Measurements from ENCODE around the gene CXCR6. TPM values are rescaled to one million over a fixed set of nuclear protein-coding genes. Genes with fewer than 3 reads are reported as not detected.
A peak's percentile ranks its signal among the peaks of the same experiment; 100 is the strongest.
"Not testable (repeated sequence)": the region's sequence is repeated elsewhere in the genome, so short reads cannot be mapped to it uniquely, and the experiment has no call there.

Gene CXCR6
- total RNA-seq, 2 donors from 2014 or later, result 0.96 to 1.2 TPM

GRCh38 chr3:45994419-45995235, 51.4 kb downstream of the CXCR6 start:
- peak overlapping the region; percentile 67 to 85 for H3K4me3 ChIP-seq
- H3K9me3 ChIP-seq, result no peaks in the 10 kb centered on the region
- intact Hi-C loops (cut with DNase I), result loop anchor here (5.0 to 10.0 kb wide), 2 partner anchors 52 to 80 kb away; partner anchors contain the start of gene CXCR6
- TF ChIP-seq POLR2A (IDR thresholded peaks at IDR 0.05) (no peak), POLR2AphosphoS5 (IDR thresholded peaks at IDR 0.05) (no peak), CTCF (IDR thresholded peaks at IDR 0.05) (no peak)
- no peak for DNase-seq (ENCODE audit: low spot score)
- H3K27me3 ChIP-seq (replicated peaks; ENCODE audit: insufficient read depth), result no peaks in the 10 kb centered on the region
- 15% methylated on average over 16 of the region's 16 CpGs for WGBS
- peak overlapping the region; percentile 83 to 89 for H3K27ac ChIP-seq
- peaks cover 11% of the 10 kb centered on the region for H3K4me1 ChIP-seq (replicated peaks)
- no peaks in the 10 kb centered on the region for H3K36me3 ChIP-seq

- intact Hi-C loops (cut with DNase I), result loop anchor here (5.0 to 10.0 kb wide), 2 partner anchors 53 to 79 kb away; partner anchors contain the start of gene CXCR6
- H3K9me3 ChIP-seq, result no peaks in the 10 kb centered on the region
- no peaks in the 10 kb centered on the region for H3K27me3 ChIP-seq (replicated peaks; ENCODE audit: insufficient read depth)
- peak within 1 kb of the TSS; percentile 83 to 89 for H3K27ac ChIP-seq
- H3K4me1 ChIP-seq (replicated peaks), result peaks cover 11% of the 10 kb centered on the region
- peak within 1 kb of the TSS; percentile 67 to 85 for H3K4me3 ChIP-seq
- H3K36me3 ChIP-seq, result no peaks in the 10 kb centered on the region
- DNase-seq (ENCODE audit: low spot score), result peak; percentile 93
- WGBS, result 2% methylated on average over 58 of the region's 67 CpGs
- TF ChIP-seq POLR2A (IDR thresholded peaks at IDR 0.05), result peak; percentile 71
- TF ChIP-seq CTCF (IDR thresholded peaks at IDR 0.05), result peak in 1 of 4 experiments; percentile 14
- peak; percentile 80 for TF ChIP-seq POLR2AphosphoS5 (IDR thresholded peaks at IDR 0.05)
Observed at GRCh38 chr3:45995236-45996192, 52.2 kb downstream of the CXCR6 start, which contains the start of gene FYCO1. FYCO1 (minus strand) TSS chr3:45995824; CDS start chr3:45984910, 10,914 bp downstream.

- H3K4me1 ChIP-seq (replicated peaks), result not testable (repeated sequence)
- 95% methylated on average over 19 of the region's 19 CpGs for WGBS
- intact Hi-C loops (cut with DNase I), result loop anchor here (5.0 to 10.0 kb wide), 2 partner anchors 55 to 77 kb away; partner anchors contain the start of gene CXCR6
Observed at GRCh38 chr3:45997499-45997898, 54.2 kb downstream of the CXCR6 start.

GRCh38 chr3:45997942-45998341, 54.7 kb downstream of the CXCR6 start:
- Histone ChIP-seq H3K4me1 (replicated peaks) (peaks cover 7% of the 10 kb centered on the region), H3K27me3 (replicated peaks; ENCODE audit: insufficient read depth) (no peaks in the 10 kb centered on the region), H3K27ac (no peak overlapping the region), H3K9me3 (no peaks in the 10 kb centered on the region), H3K36me3 (no peaks in the 10 kb centered on the region), H3K4me3 (no peak overlapping the region)
- no peak for TF ChIP-seq POLR2A (IDR thresholded peaks at IDR 0.05)
- TF ChIP-seq POLR2AphosphoS5 (IDR thresholded peaks at IDR 0.05), result no peak
- no peak for TF ChIP-seq CTCF (IDR thresholded peaks at IDR 0.05)
- 61% methylated on average over 2 of the region's 2 CpGs for WGBS
- intact Hi-C loops (cut with DNase I), result loop anchor here (5.0 to 10.0 kb wide), 2 partner anchors 56 to 77 kb away; partner anchors contain the start of gene CXCR6
- DNase-seq (ENCODE audit: low spot score), result no peak

More at GRCh38 chr3:45997499-45997898, 54.2 kb downstream of the CXCR6 start:
- H3K36me3 ChIP-seq; H3K9me3 ChIP-seq; DNase-seq (ENCODE audit: low spot score); H3K27me3 ChIP-seq (replicated peaks; ENCODE audit: insufficient read depth); H3K4me3 ChIP-seq; H3K27ac ChIP-seq: not testable (repeated sequence)

Small RNA genes lying within 50 kb of the gene (small RNA-seq; reads per million reads assigned to genes)
- gene RF00019, result 0 reads per million in 2 donors

Other genes starting within 250 kb of the CXCR6 start
- gene SLC6A20, start 146.9 kb upstream of the CXCR6 start, total RNA-seq, result 1 to 10 TPM in 1 of 2 donors, not detected in 1; 1.6 TPM
- gene LZTFL1, start 101.3 kb upstream of the CXCR6 start, total RNA-seq, result 10 to 100 TPM; 23.2 to 28.9 TPM
- under 1 TPM in 1 of 2 donors, not detected in 1; 0.09 TPM for gene CCR9, start 56.9 kb upstream of the CXCR6 start, total RNA-seq
- gene FYCO1, start 52.4 kb downstream of the CXCR6 start, total RNA-seq, result 10 to 100 TPM; 33.1 to 56.7 TPM
- gene XCR1, start 84.0 kb downstream of the CXCR6 start, total RNA-seq, result not detected